Liver (tissue), 3 donors: ENCODE results near the gene MRPS24.
"Not testable (repeated sequence)": the region's sequence is repeated elsewhere in the genome, so short reads cannot be mapped to it uniquely, and the experiment has no call there.

Source experiments
- CTCF ChIP-seq: fragments of 150-350 bp; IDR thresholded peaks from 2 replicates; pipeline ENCODE4 v1.5.1; 2017; ENCODE audit warnings: improper control_type of control experiment, low read depth, low read length; ENCODE audit not compliant: missing input control
- RAD21 ChIP-seq, 2 donors: IDR thresholded peaks; 2 replicates each; pipeline ENCODE4 v1.6.1; 2016; ENCODE audit warnings: antibody characterized with exemption in 2 of 2, mild to moderate bottlenecking in 2 of 2
- REST ChIP-seq: IDR thresholded peaks from 2 replicates; pipeline ENCODE4 v1.6.1; 2016; ENCODE audit warnings: antibody characterized with exemption, mild to moderate bottlenecking
- ZBTB33 ChIP-seq: IDR thresholded peaks from 2 replicates; pipeline ENCODE4 v1.6.1; 2016; ENCODE audit warnings: antibody characterized with exemption
- donor health status: healthy.
- donor health status: healthy.

GRCh38 chr7:43824513-43824912 lies 44.8 kb downstream of the MRPS24 start:
- TF ChIP-seq REST; ZBTB33; CTCF; RAD21 (IDR thresholded peaks at IDR 0.05): not testable (repeated sequence)
